Motor neuron (in vitro differentiated cells): ENCODE results near the gene VWA1. TPM values are rescaled to one million over a fixed set of nuclear protein-coding genes. Genes with fewer than 3 reads are reported as not detected.
A peak's percentile ranks its signal among the peaks of the same experiment; 100 is the strongest.
"Not testable (repeated sequence)": the region's sequence is repeated elsewhere in the genome, so short reads cannot be mapped to it uniquely, and the experiment has no call there.

Source experiments
- ATAC-seq, 8 experiments: fragments of 200-7000 bp; cut with Tn5 transposase; replicated peaks in 6 of 8; 2 replicates each; pipeline ENCODE4 v1.8.0; 2021; ENCODE audit warnings: mild to moderate bottlenecking in 8 of 8, moderate library complexity in 8 of 8
- H3K27ac ChIP-seq, 2 donors: fragments of 250-450 bp; sonication (Bioruptor Pico); 2 replicates each; pipeline ENCODE4 v1.9.0; 2021; ENCODE audit warnings: antibody characterized with exemption in 2 of 2, mild to moderate bottlenecking in 2 of 2, moderate library complexity in 1 of 2
- H3K4me1 ChIP-seq, 2 donors: fragments of 250-450 bp; sonication (Bioruptor Pico); replicated peaks in 1 of 2; 2 replicates each; pipeline ENCODE4 v1.6.1; 2021; ENCODE audit warnings: antibody characterized with exemption in 2 of 2, mild to moderate bottlenecking in 2 of 2, moderate library complexity in 1 of 2
- H3K4me3 ChIP-seq, 5 donors: fragments of 250-450 bp; sonication (Bioruptor Pico); 2 replicates each; pipeline ENCODE4 v1.9.0; 2021; ENCODE audit warnings: antibody characterized with exemption in 5 of 5, mild to moderate bottlenecking in 5 of 5, moderate library complexity in 4 of 5
- WGBS, 10 experiments: fragments of 450-650 bp; shearing (Covaris generic); methylation state at CpG; one replicate each; pipeline ENCODE4 v1.0.0; 2022; 5-methylcytosine and 5-hydroxymethylcytosine counted together
- in situ Hi-C, 9 experiments: fragments of 400-800 bp; cut with MboI; loops; one replicate each; pipeline ENCODE4 v1.15.0; 2021; ENCODE audit warnings: low sequenced_read_pairs in 9 of 9, low pct_unique_long_range_greater_than_20kb in 2 of 9; ENCODE audit not compliant: unreplicated experiment in 9 of 9
- total RNA-seq, 8 experiments: library from RNA; unstranded; fragments of 300-600 nt; gene quantifications; 2 replicates each; pipeline versions ENCODE4 v1.2.3 to v1.2.4, GENCODE V29; 2022

The VWA1 gene
- total RNA-seq, 8 experiments from 2014 or later: 0.51 to 19.5 (median 5.8) TPM

- no peak for ATAC-seq
- WGBS, 10 experiments: 92% methylated on average over 2 of the region's 7 CpGs; no CpG with 5 or more reads in 9 of the 10 experiments
- Histone ChIP-seq H3K27ac (no peak overlapping the region), H3K4me1 (peaks cover 47 to 53% of the 10 kb centered on the region in 2 donors), H3K4me3 (no peak overlapping the region)
- in situ Hi-C loops: no loop called here
Measured at GRCh38 chr1:1421907-1422464, 13.5 kb upstream of the VWA1 start.

- in situ Hi-C loops: no loop called here
Measured at GRCh38 chr1:1422465-1423244, 12.8 kb upstream of the VWA1 start.

GRCh38 chr1:1423245-1423597 lies 12.3 kb upstream of the VWA1 start:
- in situ Hi-C loops: no loop called here
- peaks cover 38 to 42% of the 10 kb centered on the region in 2 donors for H3K4me1 ChIP-seq
- no peak overlapping the region for H3K27ac ChIP-seq

More at GRCh38 chr1:1422465-1423244, 12.8 kb upstream of the VWA1 start:
- H3K4me1 ChIP-seq: peaks cover 44 to 48% of the 10 kb centered on the region in 2 donors
- peak in 3 of 8 experiments; percentile 18 to 69 (median 35) for ATAC-seq
- WGBS, 10 experiments: 0 to 95% (median 78%) methylated on average over 1 to 23 of the region's 29 CpGs; no CpG with 5 or more reads in 1 of the 10 experiments
- no peak overlapping the region for H3K4me3 ChIP-seq
- H3K27ac ChIP-seq: no peak overlapping the region

GRCh38 chr1:1424707-1425106 lies 10.8 kb upstream of the VWA1 start:
- no peak for ATAC-seq
- Histone ChIP-seq H3K4me3 (no peak overlapping the region), H3K4me1 (peaks cover 30 to 34% of the 10 kb centered on the region in 2 donors), H3K27ac (no peak overlapping the region)
- 82 to 100% (median 93%) methylated on average over 2 to 14 of the region's 15 CpGs; no CpG with 5 or more reads in 2 of the 10 experiments for WGBS, 10 experiments
- in situ Hi-C loops: no loop called here

More at GRCh38 chr1:1423245-1423597, 12.3 kb upstream of the VWA1 start:
- no peak for ATAC-seq
- no peak overlapping the region for H3K4me3 ChIP-seq
- 76 to 100% (median 91%) methylated on average over 1 to 7 of the region's 7 CpGs; no CpG with 5 or more reads in 2 of the 10 experiments for WGBS, 10 experiments

- H3K4me3 ChIP-seq: no peak overlapping the region
- no peak overlapping the region for H3K27ac ChIP-seq
- in situ Hi-C loops: no loop called here
- peaks cover 36 to 40% of the 10 kb centered on the region in 2 donors for H3K4me1 ChIP-seq
- ATAC-seq: no peak
- WGBS, 10 experiments: 71% methylated on average over 4 of the region's 12 CpGs; no CpG with 5 or more reads in 9 of the 10 experiments
Measured at GRCh38 chr1:1425426-1425752, 10.1 kb upstream of the VWA1 start.

- H3K27ac ChIP-seq: peak overlapping the region; percentile 43 to 66
- no peak overlapping the region for H3K4me3 ChIP-seq
- WGBS, 10 experiments: 40 to 41% (median 40%) methylated on average over 1 to 5 of the region's 33 CpGs; no CpG with 5 or more reads in 7 of the 10 experiments
- in situ Hi-C loops: no loop called here
- peaks cover 39 to 42% of the 10 kb centered on the region in 2 donors for H3K4me1 ChIP-seq
- peak in 4 of 8 experiments; percentile 2 to 45 (median 20) for ATAC-seq
Measured at GRCh38 chr1:1425753-1426495, 9.6 kb upstream of the VWA1 start.

- H3K4me1 ChIP-seq: peaks cover 39 to 43% of the 10 kb centered on the region in 2 donors
- peak overlapping the region in 4 of 5 donors; percentile 7 to 19 (median 10) for H3K4me3 ChIP-seq
- in situ Hi-C loops: no loop called here
- WGBS, 10 experiments: 20% methylated on average over 1 of the region's 19 CpGs; no CpG with 5 or more reads in 9 of the 10 experiments
- ATAC-seq: peak in 4 of 8 experiments; percentile 9 to 18 (median 14)
- peak overlapping the region; percentile 43 to 66 for H3K27ac ChIP-seq
Measured at GRCh38 chr1:1426496-1427105, 8.9 kb upstream of the VWA1 start.

- H3K4me3 ChIP-seq: peak overlapping the region; percentile 27 to 41 (median 35)
- peak in 5 of 8 experiments; percentile 67 to 84 (median 76) for ATAC-seq
- in situ Hi-C loops: no loop called here
Measured at GRCh38 chr1:1427106-1427819, 8.2 kb upstream of the VWA1 start.

GRCh38 chr1:1427820-1428148 lies 7.7 kb upstream of the VWA1 start:
- no peak for ATAC-seq
- in situ Hi-C loops: no loop called here
- H3K4me1 ChIP-seq: peaks cover 46 to 51% of the 10 kb centered on the region in 2 donors
- H3K4me3 ChIP-seq: peak overlapping the region; percentile 27 to 41 (median 35)
- no CpG with 5 or more reads among the region's 22 CpGs for WGBS, 10 experiments
- peak overlapping the region; percentile 20 to 82 for H3K27ac ChIP-seq

More at GRCh38 chr1:1427106-1427819, 8.2 kb upstream of the VWA1 start:
- no CpG with 5 or more reads among the region's 66 CpGs for WGBS, 10 experiments
- H3K27ac ChIP-seq: peak overlapping the region; percentile 20 to 82
- H3K4me1 ChIP-seq: peaks cover 44 to 49% of the 10 kb centered on the region in 2 donors

GRCh38 chr1:1428174-1428573 lies 7.3 kb upstream of the VWA1 start:
- Histone ChIP-seq H3K4me1 (peaks cover 50 to 51% of the 10 kb centered on the region in 2 donors), H3K4me3 (no peak overlapping the region), H3K27ac (no peak overlapping the region)
- WGBS, 10 experiments: 86 to 100% (median 93%) methylated on average over 3 to 9 of the region's 19 CpGs; no CpG with 5 or more reads in 4 of the 10 experiments
- ATAC-seq: no peak
- in situ Hi-C loops: no loop called here

- H3K27ac ChIP-seq, in situ Hi-C loops, ATAC-seq, H3K4me3 ChIP-seq: not testable (repeated sequence)
- 20 to 100% (median 92%) methylated on average over 1 to 6 of the region's 6 CpGs; no CpG with 5 or more reads in 1 of the 10 experiments for WGBS, 10 experiments
- H3K4me1 ChIP-seq: peaks cover 57 to 59% of the 10 kb centered on the region in 2 donors
Measured at GRCh38 chr1:1428967-1429366, 6.5 kb upstream of the VWA1 start.

- 67 to 100% (median 91%) methylated on average over 1 to 6 of the region's 6 CpGs; no CpG with 5 or more reads in 3 of the 10 experiments for WGBS, 10 experiments
- in situ Hi-C loops: no loop called here
- no peak overlapping the region for H3K27ac ChIP-seq
- peaks cover 64 to 66% of the 10 kb centered on the region in 2 donors for H3K4me1 ChIP-seq
- no peak overlapping the region for H3K4me3 ChIP-seq
- ATAC-seq: no peak
Measured at GRCh38 chr1:1429671-1430073, 5.8 kb upstream of the VWA1 start.
